GM23338 (cell line): ENCODE results near the gene KRT83.

Experiments used
- CREB1 ChIP-seq: fragments of 250-450 bp; sonication (Bioruptor Pico); IDR thresholded peaks from 2 replicates; pipeline ENCODE4 v1.5.0; 2020; ENCODE audit warnings: low read depth, mild to moderate bottlenecking, moderate library complexity
- EZH2 ChIP-seq: fragments of 200-600 bp; sonication (generic); IDR thresholded peaks from one replicate; pipeline ENCODE4 v1.8.0; 2017; ENCODE audit warnings: antibody characterized with exemption, mild to moderate bottlenecking, low read depth; ENCODE audit not compliant: unreplicated experiment
- JUNB ChIP-seq: IDR thresholded peaks from one replicate; pipeline ENCODE4 v1.6.1; 2016; ENCODE audit warnings: antibody characterized with exemption; ENCODE audit not compliant: unreplicated experiment
- NANOG ChIP-seq: IDR thresholded peaks from 2 replicates; pipeline ENCODE4 v1.6.1; 2016; ENCODE audit warnings: antibody characterized with exemption, borderline replicate concordance
- POLR2AphosphoS5 ChIP-seq: IDR thresholded peaks from 2 replicates; pipeline ENCODE4 v1.6.1; 2016; ENCODE audit warnings: antibody characterized with exemption, low read depth
- ZNF331 ChIP-seq: fragments of 250-450 bp; sonication (Bioruptor Pico); IDR thresholded peaks from 2 replicates; pipeline ENCODE4 v1.5.0; 2020; ENCODE audit warnings: low read depth, mild to moderate bottlenecking, moderate library complexity
- TF ChIP-seq, protein P1 (sequence below), 2 experiments: fragments of 200-600 bp in 1 of 2; sonication (generic) in 1 of 2; conservative IDR thresholded peaks; 2 replicates each; pipeline versions ENCODE4 v1.5.1 to v1.6.1; 2016 to 2017; ENCODE audit warnings: antibody characterized with exemption in 2 of 2, low read depth in 2 of 2, mild to moderate bottlenecking in 2 of 2, moderate library complexity in 1 of 2
- TF ChIP-seq, protein P2 (sequence below): IDR thresholded peaks from one replicate; pipeline ENCODE4 v1.6.1; 2018; ENCODE audit warnings: antibody characterized with exemption; ENCODE audit not compliant: unreplicated experiment

DNA sequence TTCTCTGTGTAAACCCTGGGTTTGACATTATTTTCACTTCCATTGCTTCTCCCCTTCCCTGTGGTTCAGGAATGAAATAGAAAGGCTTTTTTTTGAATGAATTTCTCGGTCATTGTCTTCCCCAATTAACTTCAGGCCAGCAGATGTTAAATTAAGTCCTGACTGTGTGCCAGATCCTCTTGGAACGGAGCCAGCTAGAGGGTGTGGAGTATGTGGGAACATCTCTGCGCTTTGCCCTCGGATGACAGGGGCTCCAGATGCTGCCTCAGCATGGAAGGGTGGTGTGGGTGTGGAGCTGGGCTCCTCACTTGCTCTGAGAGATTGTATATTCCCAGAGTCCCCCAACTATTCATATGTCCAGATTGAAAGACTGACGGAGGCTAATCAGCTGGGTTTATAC lies 33.0 kb upstream of the KRT83 start:
- TF ChIP-seq ZNF331, result no peak
- TF ChIP-seq EZH2, result no peak
- TF ChIP-seq, protein P1, sequence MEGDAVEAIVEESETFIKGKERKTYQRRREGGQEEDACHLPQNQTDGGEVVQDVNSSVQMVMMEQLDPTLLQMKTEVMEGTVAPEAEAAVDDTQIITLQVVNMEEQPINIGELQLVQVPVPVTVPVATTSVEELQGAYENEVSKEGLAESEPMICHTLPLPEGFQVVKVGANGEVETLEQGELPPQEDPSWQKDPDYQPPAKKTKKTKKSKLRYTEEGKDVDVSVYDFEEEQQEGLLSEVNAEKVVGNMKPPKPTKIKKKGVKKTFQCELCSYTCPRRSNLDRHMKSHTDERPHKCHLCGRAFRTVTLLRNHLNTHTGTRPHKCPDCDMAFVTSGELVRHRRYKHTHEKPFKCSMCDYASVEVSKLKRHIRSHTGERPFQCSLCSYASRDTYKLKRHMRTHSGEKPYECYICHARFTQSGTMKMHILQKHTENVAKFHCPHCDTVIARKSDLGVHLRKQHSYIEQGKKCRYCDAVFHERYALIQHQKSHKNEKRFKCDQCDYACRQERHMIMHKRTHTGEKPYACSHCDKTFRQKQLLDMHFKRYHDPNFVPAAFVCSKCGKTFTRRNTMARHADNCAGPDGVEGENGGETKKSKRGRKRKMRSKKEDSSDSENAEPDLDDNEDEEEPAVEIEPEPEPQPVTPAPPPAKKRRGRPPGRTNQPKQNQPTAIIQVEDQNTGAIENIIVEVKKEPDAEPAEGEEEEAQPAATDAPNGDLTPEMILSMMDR (conservative IDR thresholded peaks at IDR 0.05; ENCODE audit: low read depth in 2 of 2), result no peak
- TF ChIP-seq POLR2AphosphoS5, result no peak
- TF ChIP-seq, protein P2, sequence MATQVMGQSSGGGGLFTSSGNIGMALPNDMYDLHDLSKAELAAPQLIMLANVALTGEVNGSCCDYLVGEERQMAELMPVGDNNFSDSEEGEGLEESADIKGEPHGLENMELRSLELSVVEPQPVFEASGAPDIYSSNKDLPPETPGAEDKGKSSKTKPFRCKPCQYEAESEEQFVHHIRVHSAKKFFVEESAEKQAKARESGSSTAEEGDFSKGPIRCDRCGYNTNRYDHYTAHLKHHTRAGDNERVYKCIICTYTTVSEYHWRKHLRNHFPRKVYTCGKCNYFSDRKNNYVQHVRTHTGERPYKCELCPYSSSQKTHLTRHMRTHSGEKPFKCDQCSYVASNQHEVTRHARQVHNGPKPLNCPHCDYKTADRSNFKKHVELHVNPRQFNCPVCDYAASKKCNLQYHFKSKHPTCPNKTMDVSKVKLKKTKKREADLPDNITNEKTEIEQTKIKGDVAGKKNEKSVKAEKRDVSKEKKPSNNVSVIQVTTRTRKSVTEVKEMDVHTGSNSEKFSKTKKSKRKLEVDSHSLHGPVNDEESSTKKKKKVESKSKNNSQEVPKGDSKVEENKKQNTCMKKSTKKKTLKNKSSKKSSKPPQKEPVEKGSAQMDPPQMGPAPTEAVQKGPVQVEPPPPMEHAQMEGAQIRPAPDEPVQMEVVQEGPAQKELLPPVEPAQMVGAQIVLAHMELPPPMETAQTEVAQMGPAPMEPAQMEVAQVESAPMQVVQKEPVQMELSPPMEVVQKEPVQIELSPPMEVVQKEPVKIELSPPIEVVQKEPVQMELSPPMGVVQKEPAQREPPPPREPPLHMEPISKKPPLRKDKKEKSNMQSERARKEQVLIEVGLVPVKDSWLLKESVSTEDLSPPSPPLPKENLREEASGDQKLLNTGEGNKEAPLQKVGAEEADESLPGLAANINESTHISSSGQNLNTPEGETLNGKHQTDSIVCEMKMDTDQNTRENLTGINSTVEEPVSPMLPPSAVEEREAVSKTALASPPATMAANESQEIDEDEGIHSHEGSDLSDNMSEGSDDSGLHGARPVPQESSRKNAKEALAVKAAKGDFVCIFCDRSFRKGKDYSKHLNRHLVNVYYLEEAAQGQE, result no peak
- no peak for TF ChIP-seq NANOG
- TF ChIP-seq JUNB, result no peak
- no peak for TF ChIP-seq CREB1 (CRISPR knock-in tag)
